T-cell (primary cell): Measurements from ENCODE around the gene SCUBE2. TPM values are rescaled to one million over a fixed set of nuclear protein-coding genes. Genes with fewer than 3 reads are reported as not detected.

Source experiments
- ATAC-seq, 4 experiments: fragments of 200-7000 bp in 3 of 4; fragments of 150-1000 bp in 1 of 4; cut with Tn5 transposase; replicated peaks in 1 of 4; 1 replicate in 3 of 4; 2 replicates in 1 of 4; pipeline ENCODE4 v1.10.0; 2021; ENCODE audit warnings: moderate library complexity in 3 of 4, mild to moderate bottlenecking in 2 of 4, moderate number of reproducible peaks in 1 of 4
- CTCF ChIA-PET, 2 donors: fragments of 300-600 bp; sonication (Branson Sonifier 250); formaldehyde crosslinking; loops; one replicate each; lab custom pipeline; 2022; ENCODE audit warnings: antibody characterized with exemption in 2 of 2; lab: Charles Lee
- POLR2A ChIA-PET, 2 donors: fragments of 300-600 bp; sonication (Branson Sonifier 250); formaldehyde crosslinking; loops; one replicate each; lab custom pipeline; 2022; ENCODE audit warnings: antibody characterized with exemption in 2 of 2; lab: Charles Lee
- DNase-seq, 35 experiments: peaks; one replicate each; pipeline versions ENCODE4 v3.0.0 to v3.0.0-alpha.2; 2013 to 2023
- H3K27ac ChIP-seq: one replicate; pipeline ENCODE4 v1.5.1; 2013; ENCODE audit warnings: low read length
- H3K27me3 ChIP-seq, 2 experiments: replicated peaks in 1 of 2; 1 replicate in 1 of 2; 2 replicates in 1 of 2; pipeline versions ENCODE4 v1.6.1 to v1.7.0; 2013; ENCODE audit warnings: low read length in 1 of 2, mixed read lengths in 1 of 2; ENCODE audit not compliant: control insufficient read depth in 2 of 2, insufficient read depth in 2 of 2; ENCODE audit errors: extremely low read depth in 1 of 2
- H3K36me3 ChIP-seq, 2 donors: 1 replicate in 1 of 2; 2 replicates in 1 of 2; pipeline versions ENCODE4 v1.6.1 to v1.7.0; 2013; ENCODE audit warnings: low read length in 1 of 2; ENCODE audit not compliant: control insufficient read depth in 2 of 2, insufficient read depth in 1 of 2; ENCODE audit errors: extremely low read depth in 1 of 2
- H3K4me1 ChIP-seq, 2 experiments: 1 replicate in 1 of 2; 2 replicates in 1 of 2; pipeline versions ENCODE4 v1.6.1 to v1.7.0; 2013; ENCODE audit warnings: low read length in 2 of 2, mixed read lengths in 1 of 2; ENCODE audit not compliant: insufficient read depth in 2 of 2, control insufficient read depth in 1 of 2; ENCODE audit errors: extremely low read depth in 1 of 2
- H3K4me3 ChIP-seq, 2 donors: 1 replicate in 1 of 2; 2 replicates in 1 of 2; pipeline versions ENCODE4 v1.5.1 to v1.7.0; 2013; ENCODE audit warnings: mild to moderate bottlenecking in 2 of 2, low read length in 1 of 2, moderate library complexity in 1 of 2; ENCODE audit not compliant: control insufficient read depth in 1 of 2; ENCODE audit errors: extremely low read depth in 1 of 2
- H3K9me3 ChIP-seq: 2 replicates; pipeline ENCODE4 v1.7.0; 2013
- H3K27ac Mint-ChIP-seq, 2 donors: one replicate each; pipeline ENCODE4 v1.8.0; 2020 to 2021; ENCODE audit warnings: mild to moderate bottlenecking in 2 of 2, mixed read lengths in 2 of 2
- H3K27me3 Mint-ChIP-seq, 2 donors: one replicate each; pipeline ENCODE4 v1.8.0; 2021 to 2022; ENCODE audit warnings: mixed read lengths in 2 of 2
- H3K36me3 Mint-ChIP-seq: one replicate; pipeline ENCODE4 v1.8.0; 2021; ENCODE audit warnings: mixed read lengths
- H3K4me1 Mint-ChIP-seq, 3 donors: one replicate each; pipeline ENCODE4 v1.8.0; 2020 to 2022; ENCODE audit warnings: mixed read lengths in 3 of 3, mild to moderate bottlenecking in 1 of 3
- H3K4me3 Mint-ChIP-seq, 3 donors: one replicate each; pipeline ENCODE4 v1.8.0; 2020 to 2022; ENCODE audit warnings: mild to moderate bottlenecking in 3 of 3, mixed read lengths in 3 of 3, moderate library complexity in 3 of 3
- H3K9me3 Mint-ChIP-seq, 3 donors: one replicate each; pipeline ENCODE4 v1.8.0; 2020 to 2022; ENCODE audit warnings: mixed read lengths in 3 of 3
- WGBS: methylation state at CpG from one replicate; pipeline ENCODE4 v1.1.5; 2013; ENCODE audit warnings: missing lambda C conversion rate; ENCODE audit not compliant: insufficient coverage; 5-methylcytosine and 5-hydroxymethylcytosine counted together
- total RNA-seq, 35 experiments: library from RNA in 6 of 35; stranded (reverse) in 6 of 35; fragments of 120-200 nt in 1 of 35; gene quantifications; one replicate each; pipeline versions ENCODE4 v1.2.1 to v1.2.4 and lab custom pipeline; 2013 to 2026

SCUBE2 gene
- total RNA-seq, 5 donors from 2014 or later (not counting 1 experiment from before 2014, with no cell fraction given) = 0.22 to 1.3 (median 0.77) TPM; not detected in 1

DNA sequence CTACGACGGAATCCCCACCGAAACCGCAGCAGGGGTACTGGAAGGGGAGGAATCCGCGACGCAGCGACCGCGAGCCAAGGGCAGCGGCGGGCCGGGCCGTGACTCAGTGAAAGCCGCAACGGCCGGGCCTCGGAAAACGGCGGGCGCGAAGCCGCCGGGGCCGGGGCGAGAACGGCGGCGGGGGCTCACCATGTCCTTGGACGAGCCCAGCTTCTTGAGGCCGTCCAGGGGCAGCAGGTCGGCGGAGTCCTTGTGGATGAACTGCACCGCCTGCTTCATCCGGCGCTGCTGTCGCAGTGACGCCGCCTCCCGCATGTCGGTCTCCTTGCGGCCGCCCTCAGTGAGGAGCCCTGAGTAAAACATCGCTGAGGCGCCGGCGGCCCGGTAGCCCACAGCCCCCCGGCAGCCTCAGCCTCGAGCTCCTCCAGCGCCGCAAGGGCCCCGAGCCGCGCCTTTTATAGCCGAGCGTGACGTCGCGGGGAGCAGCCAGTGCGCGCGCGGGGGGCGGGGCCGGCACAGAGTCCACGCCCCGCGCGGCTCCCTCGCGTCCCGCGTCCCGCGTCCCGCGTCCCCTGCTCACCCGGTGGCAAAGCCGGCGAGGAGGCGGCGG is 87.7 kb downstream of the SCUBE2 start, which contains the start of gene NRIP3:
NRIP3 (minus strand) TSS at position 429 of the 610 bp plus-strand sequence; CDS start at position 363, 66 bp downstream.
- peak within 1 kb of the TSS; percentile 44 to 49 for H3K4me3 ChIP-seq
- peaks cover 4 to 21% of the 10 kb centered on the region in 2 experiments for H3K4me1 ChIP-seq
- no peak within 1 kb of the TSS for H3K27ac ChIP-seq
- CTCF ChIA-PET = interaction anchor here in 1 of 2 donors (1.0 kb wide), 1 partner anchor 503 kb away, joined by 3 read pairs; no protein-coding TSS in a partner anchor
- no peaks in the 10 kb centered on the region for H3K9me3 ChIP-seq
- peak within 1 kb of the TSS; percentile 71 to 82 (median 79) for H3K4me3 Mint-ChIP-seq
- H3K36me3 Mint-ChIP-seq = no peaks in the 10 kb centered on the region
- ATAC-seq = peak; percentile 79 to 92 (median 83)
- H3K9me3 Mint-ChIP-seq = no peaks in the 10 kb centered on the region
- DNase-seq = peak; percentile 52 to 90 (median 78)
- H3K27me3 Mint-ChIP-seq = peaks cover 31 to 35% of the 10 kb centered on the region in 2 donors
- POLR2A ChIA-PET = interaction anchor here in 1 of 2 donors (0.6 kb wide), 1 partner anchor 570 kb away, joined by 3 read pairs; the partner anchor contains the start of gene WEE1
- H3K4me1 Mint-ChIP-seq = peaks cover 21 to 30% (median 24%) of the 10 kb centered on the region in 3 donors
- H3K27ac Mint-ChIP-seq = no peak within 1 kb of the TSS
- H3K36me3 ChIP-seq = no peaks in the 10 kb centered on the region
- peaks cover 0 to 29% of the 10 kb centered on the region in 2 experiments for H3K27me3 ChIP-seq
- WGBS = 1% methylated on average over 83 of the region's 83 CpGs

DNA sequence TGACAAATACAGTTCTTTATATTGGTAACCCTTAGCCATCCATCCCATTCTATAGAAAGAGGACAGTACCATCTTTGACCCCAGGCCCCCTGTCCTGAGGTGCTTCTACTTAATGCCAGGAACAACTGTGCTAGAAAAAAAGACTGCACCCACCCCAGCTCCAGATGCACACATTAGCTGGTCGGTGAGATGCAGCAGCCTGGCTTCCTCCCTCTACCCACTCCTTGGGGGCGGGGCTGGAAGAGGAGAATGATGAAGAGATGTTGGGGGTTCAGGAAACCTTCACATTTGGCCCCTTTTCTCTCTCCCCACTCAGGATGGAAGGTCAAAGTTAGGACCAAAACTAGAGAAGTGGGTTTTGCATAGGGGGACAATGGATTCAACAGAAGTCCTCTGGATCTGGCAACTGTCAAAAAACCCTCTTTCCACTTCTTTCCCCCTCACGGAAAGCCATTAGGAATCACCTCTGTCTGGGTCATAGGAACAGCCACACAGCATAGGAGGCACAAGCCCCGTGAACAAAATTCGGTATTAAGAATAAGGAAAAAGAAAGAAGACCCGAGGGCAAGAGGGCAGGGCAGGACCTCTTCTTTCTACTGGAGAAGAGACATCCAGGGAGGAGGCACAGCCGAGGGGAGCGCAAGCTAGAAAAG is 88.4 kb downstream of the SCUBE2 start:
- Mint-ChIP-seq H3K4me1 (peaks cover 21 to 30% (median 24%) of the 10 kb centered on the region in 3 donors), H3K27me3 (peaks cover 31 to 39% of the 10 kb centered on the region in 2 donors), H3K27ac (no peak overlapping the region), H3K36me3 (no peaks in the 10 kb centered on the region), H3K9me3 (no peaks in the 10 kb centered on the region), H3K4me3 (peak overlapping the region; percentile 71 to 82 (median 79))
- POLR2A ChIA-PET = interaction anchor here (0.5 to 0.6 kb wide), 3 partner anchors 495 to 679 kb away, joined by 3 to 5 read pairs (median 3); partner anchors contain the start of gene WEE1 (in 1 of the 2)
- peak in 6 of 35 experiments; percentile 7 to 23 (median 10) for DNase-seq
- ATAC-seq = no peak
- peaks cover 0 to 30% of the 10 kb centered on the region in 2 experiments for H3K27me3 ChIP-seq
- H3K4me3 ChIP-seq = peak overlapping the region; percentile 44 to 49
- CTCF ChIA-PET = interaction anchor here in 1 of 2 donors (1.0 kb wide), 2 partner anchors 13 to 503 kb away, joined by 3 read pairs; no protein-coding TSS in a partner anchor
- H3K4me1 ChIP-seq = peaks cover 4 to 21% of the 10 kb centered on the region in 2 experiments
- no peaks in the 10 kb centered on the region for H3K9me3 ChIP-seq
- WGBS = 2% methylated on average over 5 of the region's 8 CpGs
- no peaks in the 10 kb centered on the region for H3K36me3 ChIP-seq
- no peak overlapping the region for H3K27ac ChIP-seq

DNA sequence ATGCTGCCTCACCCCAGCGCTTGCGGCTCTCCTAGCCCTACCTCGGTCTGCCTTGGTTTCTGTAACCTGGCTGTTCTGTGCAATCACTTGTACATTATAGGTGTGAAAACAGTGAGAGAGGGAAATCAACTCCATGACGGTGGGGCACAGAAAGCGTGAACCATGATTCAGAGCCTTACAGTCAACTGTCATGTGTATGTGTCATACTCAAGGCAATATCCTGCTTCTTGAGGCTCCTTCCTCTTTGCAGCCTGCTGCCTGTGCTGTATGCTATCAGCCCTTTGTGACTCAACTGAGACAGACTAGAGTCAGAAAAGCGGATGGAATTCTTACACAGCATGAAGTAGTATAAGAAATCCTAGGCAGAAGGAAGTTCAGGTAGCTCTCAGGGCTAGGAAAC is 89.7 kb downstream of the SCUBE2 start:
- CTCF ChIA-PET = interaction anchor here in 1 of 2 donors (0.5 kb wide), 1 partner anchor 272 kb away, joined by 3 read pairs; no protein-coding TSS in a partner anchor
- Histone ChIP-seq H3K27me3 (peaks cover 0 to 30% of the 10 kb centered on the region in 2 experiments), H3K36me3 (no peaks in the 10 kb centered on the region), H3K27ac (no peak overlapping the region), H3K4me1 (peaks cover 4 to 21% of the 10 kb centered on the region in 2 experiments), H3K4me3 (no peak overlapping the region), H3K9me3 (no peaks in the 10 kb centered on the region)
- no peaks in the 10 kb centered on the region for H3K36me3 Mint-ChIP-seq
- POLR2A ChIA-PET = interaction anchor here in 1 of 2 donors (0.6 kb wide), 1 partner anchor 14 kb away, joined by 3 read pairs; no protein-coding TSS in a partner anchor
- no peaks in the 10 kb centered on the region for H3K9me3 Mint-ChIP-seq
- no peak overlapping the region for H3K27ac Mint-ChIP-seq
- WGBS = 53% methylated on average over 4 of the region's 6 CpGs
- peaks cover 31 to 40% of the 10 kb centered on the region in 2 donors for H3K27me3 Mint-ChIP-seq
- ATAC-seq (peak in 3 of 4 experiments; percentile 55 to 67 (median 60)), DNase-seq (peak in 3 of 35 experiments; percentile 7 to 29 (median 22))
- no peak overlapping the region for H3K4me3 Mint-ChIP-seq
- H3K4me1 Mint-ChIP-seq = peaks cover 21 to 30% (median 24%) of the 10 kb centered on the region in 3 donors

DNA sequence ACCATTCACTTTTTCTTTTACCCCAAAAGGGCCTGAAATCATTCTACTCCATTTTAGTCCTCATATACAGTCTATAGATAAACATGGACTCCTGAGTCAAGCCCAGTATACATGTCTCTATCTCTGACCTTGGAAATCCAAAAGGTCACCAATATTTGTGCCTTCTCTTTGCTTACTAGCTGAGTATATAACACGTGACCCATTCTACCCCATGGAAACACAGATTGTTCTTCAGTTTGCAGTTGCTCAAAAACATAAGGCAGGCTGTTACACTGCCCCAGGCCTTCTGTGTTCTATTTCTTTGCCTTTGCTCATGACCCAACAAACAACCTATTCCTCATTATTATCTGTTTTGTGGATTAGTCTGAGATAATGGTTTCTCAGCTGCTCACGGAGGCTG is 93.4 kb downstream of the SCUBE2 start:
- no peaks in the 10 kb centered on the region for H3K36me3 Mint-ChIP-seq
- H3K4me1 Mint-ChIP-seq = peaks cover 5 to 18% (median 14%) of the 10 kb centered on the region in 3 donors
- ChIA-PET CTCF (no interaction called here), POLR2A (no interaction called here)
- Histone ChIP-seq H3K36me3 (no peaks in the 10 kb centered on the region), H3K27me3 (peaks cover 0 to 22% of the 10 kb centered on the region in 2 experiments), H3K4me1 (peaks cover 1 to 5% of the 10 kb centered on the region in 2 experiments), H3K9me3 (no peaks in the 10 kb centered on the region), H3K27ac (no peak overlapping the region), H3K4me3 (no peak overlapping the region)
- DNase-seq (no peak), ATAC-seq (no peak)
- H3K27me3 Mint-ChIP-seq = peaks cover 25 to 35% of the 10 kb centered on the region in 2 donors
- H3K9me3 Mint-ChIP-seq = no peaks in the 10 kb centered on the region
- WGBS = 83% methylated on average over 1 of the region's 2 CpGs
- H3K4me3 Mint-ChIP-seq = no peak overlapping the region
- H3K27ac Mint-ChIP-seq = no peak overlapping the region

DNA sequence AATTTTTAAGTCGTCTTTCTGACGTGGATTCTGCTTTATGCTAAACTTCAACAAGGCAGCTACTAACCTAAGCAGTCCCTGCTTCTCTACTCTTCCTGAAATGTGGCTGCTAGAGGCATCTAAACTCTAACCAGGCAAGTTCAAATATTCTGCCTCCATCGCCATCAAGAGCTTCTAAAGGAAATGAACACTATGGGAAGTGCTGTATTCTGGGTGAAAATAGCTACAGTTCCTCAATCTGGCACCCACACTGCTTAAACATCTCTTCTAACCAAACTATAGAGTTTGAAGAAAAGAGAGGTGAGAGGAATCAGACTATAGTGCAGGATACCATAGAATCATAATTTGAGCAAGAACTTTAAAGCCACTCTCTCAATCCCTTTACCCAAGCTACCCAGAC is 93.9 kb downstream of the SCUBE2 start:
- no peak overlapping the region for H3K27ac Mint-ChIP-seq
- DNase-seq (no peak), ATAC-seq (no peak)
- no peak overlapping the region for H3K4me3 ChIP-seq
- WGBS = 100% methylated on average over 1 of the region's 3 CpGs
- CTCF ChIA-PET = interaction anchor here in 1 of 2 donors (1.2 kb wide), 1 partner anchor 19 kb away, joined by 4 read pairs; no protein-coding TSS in a partner anchor
- H3K9me3 Mint-ChIP-seq = no peaks in the 10 kb centered on the region
- peaks cover 25 to 32% of the 10 kb centered on the region in 2 donors for H3K27me3 Mint-ChIP-seq
- no peak overlapping the region for H3K27ac ChIP-seq
- POLR2A ChIA-PET = no interaction called here
- no peaks in the 10 kb centered on the region for H3K9me3 ChIP-seq
- H3K36me3 Mint-ChIP-seq = no peaks in the 10 kb centered on the region
- peaks cover 4 to 13% (median 11%) of the 10 kb centered on the region in 3 donors for H3K4me1 Mint-ChIP-seq
- no peak overlapping the region for H3K4me3 Mint-ChIP-seq
- no peaks in the 10 kb centered on the region for H3K4me1 ChIP-seq
- H3K36me3 ChIP-seq = no peaks in the 10 kb centered on the region
- peaks cover 0 to 19% of the 10 kb centered on the region in 2 experiments for H3K27me3 ChIP-seq

GRCh38 chr11:8989453-8989852 is 101.9 kb downstream of the SCUBE2 start:
- CTCF ChIA-PET = interaction anchor here in 1 of 2 donors (0.6 kb wide), 1 partner anchor 34 kb away, joined by 3 read pairs; no protein-coding TSS in a partner anchor
- Histone ChIP-seq H3K4me1 (no peaks in the 10 kb centered on the region), H3K27ac (no peak overlapping the region), H3K36me3 (no peaks in the 10 kb centered on the region), H3K27me3 (no peaks in the 10 kb centered on the region), H3K9me3 (no peaks in the 10 kb centered on the region), H3K4me3 (no peak overlapping the region)
- H3K4me1 Mint-ChIP-seq = no peaks in the 10 kb centered on the region
- H3K4me3 Mint-ChIP-seq = no peak overlapping the region
- no peak overlapping the region for H3K27ac Mint-ChIP-seq
- POLR2A ChIA-PET = interaction anchor here in 1 of 2 donors (0.6 kb wide), 1 partner anchor 319 kb away, joined by 3 read pairs; no protein-coding TSS in a partner anchor
- ATAC-seq = no peak
- no peaks in the 10 kb centered on the region for H3K9me3 Mint-ChIP-seq
- H3K36me3 Mint-ChIP-seq = no peaks in the 10 kb centered on the region
- DNase-seq = no peak
- no CpG with 5 or more reads among the region's 1 CpG for WGBS
- H3K27me3 Mint-ChIP-seq = peaks cover 10 to 13% of the 10 kb centered on the region in 2 donors
